HCT116 (cell line): Measurements from ENCODE around the gene ATXN1. TPM values are rescaled to one million over a fixed set of nuclear protein-coding genes. Genes with fewer than 3 reads are reported as not detected.

Experiments used
- ATAC-seq: fragments of 200-7000 bp; cut with Tn5 transposase; 2 replicates; pipeline ENCODE4 v1.9.1; 2020; ENCODE audit warnings: mild to moderate bottlenecking, moderate library complexity
- BruUV-seq: library from RNA; stranded (reverse); fragments of 400-500 nt; replicated peaks from 2 replicates; lab custom pipeline; 2021; lab: Mats Ljungman, UMichigan
- CTCF ChIA-PET: fragments of 300-600 bp; sonication (Branson Sonifier 250); formaldehyde crosslinking; loops from one replicate; lab custom pipeline; 2021; ENCODE audit warnings: antibody characterized with exemption; lab: Charles Lee
- POLR2A ChIA-PET: fragments of 300-600, 350-600 bp; sonication (Branson Sonifier 250); formaldehyde crosslinking; loops from one replicate; lab custom pipeline; 2021; ENCODE audit warnings: antibody characterized with exemption; lab: Charles Lee
- RAD21 ChIA-PET, 2 experiments: fragments of 300-600 bp; sonication (Branson Sonifier 250); formaldehyde crosslinking; loops; one replicate each; lab custom pipeline; 2023; ENCODE audit warnings: low total read pairs in 2 of 2; ENCODE audit not compliant: uncharacterized antibody in 2 of 2, unreplicated experiment in 2 of 2, low non-redundant PET in 1 of 2; lab: Charles Lee
- DNase-seq: peaks from one replicate; pipeline ENCODE4 v3.0.0-alpha.2; 2010; ENCODE audit warnings: low read depth, low spot score
- H2AFZ ChIP-seq: fragments of 200-600 bp; shearing (Covaris generic), sonication (generic); 2 replicates; pipeline ENCODE4 v1.6.1; 2017; ENCODE audit warnings: low read depth, mixed run types, mixed read lengths, antibody characterized with exemption, low read length; ENCODE audit not compliant: poor library complexity, severe bottlenecking
- H3K27ac ChIP-seq: 2 replicates; pipeline ENCODE4 v1.5.1; 2012; ENCODE audit warnings: low read depth, low read length
- H3K27me3 ChIP-seq: fragments of 200-600 bp; sonication (generic); 2 replicates; pipeline ENCODE4 v1.6.1; 2016; ENCODE audit warnings: mixed run types, low read length, mixed read lengths; ENCODE audit not compliant: insufficient read depth
- H3K36me3 ChIP-seq, 2 experiments: fragments of 200-500 bp in 1 of 2; fragments of 200-600 bp in 1 of 2; sonication (Bioruptor generic) in 1 of 2; sonication (generic) in 1 of 2; 2 replicates each; pipeline versions ENCODE4 v1.5.1 to v1.6.1; 2014 to 2016; ENCODE audit warnings: low read length in 2 of 2, inconsistent platforms in 1 of 2, mixed read lengths in 1 of 2, mixed run types in 1 of 2; ENCODE audit not compliant: insufficient read depth in 2 of 2, control insufficient read depth in 1 of 2
- H3K4me1 ChIP-seq, 2 experiments: fragments of 200-600 bp in 1 of 2; sonication (generic) in 1 of 2; 2 replicates each; pipeline versions ENCODE4 v1.5.1 to v1.6.1; 2012 to 2017; ENCODE audit warnings: low read length in 2 of 2, inconsistent platforms in 1 of 2, mild to moderate bottlenecking in 1 of 2, mixed read lengths in 1 of 2, mixed run types in 1 of 2, moderate library complexity in 1 of 2; ENCODE audit not compliant: insufficient read depth in 2 of 2, control insufficient read depth in 1 of 2
- H3K4me2 ChIP-seq: fragments of 200-600 bp; sonication (generic); 2 replicates; pipeline ENCODE4 v1.6.1; 2017; ENCODE audit warnings: mixed run types, low read length, mixed read lengths
- H3K4me3 ChIP-seq, 2 experiments: fragments of 200-600 bp in 1 of 2; sonication (generic) in 1 of 2; replicated peaks in 1 of 2; 2 replicates each; pipeline ENCODE4 v1.5.1; 2011 to 2016; ENCODE audit warnings: low read length in 2 of 2, control low read depth in 1 of 2, low read depth in 1 of 2, mild to moderate bottlenecking in 1 of 2, mixed read lengths in 1 of 2, mixed run types in 1 of 2
- H3K79me2 ChIP-seq: fragments of 200-600 bp; sonication (generic); 2 replicates; pipeline ENCODE4 v1.6.1; 2017; ENCODE audit warnings: mild to moderate bottlenecking, mixed run types, low read length, moderate library complexity, mixed read lengths; ENCODE audit not compliant: insufficient read depth
- H3K9ac ChIP-seq: fragments of 200-600 bp; sonication (generic); 2 replicates; pipeline ENCODE4 v1.6.1; 2016; ENCODE audit warnings: low read length, mixed read lengths
- H3K9me2 ChIP-seq: fragments of 200-600 bp; sonication (generic), shearing (Covaris generic); 2 replicates; pipeline ENCODE4 v1.6.1; 2017; ENCODE audit warnings: mixed run types, mild to moderate bottlenecking, moderate library complexity; ENCODE audit not compliant: insufficient read depth
- H3K9me3 ChIP-seq, 2 experiments: fragments of 200-500 bp in 1 of 2; fragments of 200-600 bp in 1 of 2; sonication (Bioruptor generic) in 1 of 2; sonication (generic) in 1 of 2; 2 replicates each; pipeline ENCODE4 v1.6.1; 2014 to 2017; ENCODE audit warnings: low read length in 2 of 2, mixed read lengths in 2 of 2, inconsistent platforms in 1 of 2, low read depth in 1 of 2, mild to moderate bottlenecking in 1 of 2, mixed run types in 1 of 2, moderate library complexity in 1 of 2; ENCODE audit not compliant: control insufficient read depth in 1 of 2, insufficient read depth in 1 of 2
- H4K20me1 ChIP-seq: fragments of 200-600 bp; sonication (generic), shearing (Covaris generic); 2 replicates; pipeline ENCODE4 v1.6.1; 2017; ENCODE audit warnings: mixed run types, mild to moderate bottlenecking, moderate library complexity; ENCODE audit not compliant: insufficient read depth
- EGR1 ChIP-seq: IDR thresholded peaks from 2 replicates; pipeline ENCODE4 v1.6.1; 2012; ENCODE audit warnings: low read depth
- EZH2 ChIP-seq: fragments of 200-600 bp; sonication (generic); IDR thresholded peaks from 2 replicates; pipeline ENCODE4 v1.6.1; 2017; ENCODE audit warnings: antibody characterized with exemption, mixed run types
- FOSL1 ChIP-seq: IDR thresholded peaks from 2 replicates; pipeline ENCODE4 v1.6.1; 2012; ENCODE audit warnings: low read depth
- JUND ChIP-seq: IDR thresholded peaks from 2 replicates; pipeline ENCODE4 v1.6.1; 2012
- POLR2A ChIP-seq: IDR thresholded peaks from 2 replicates; pipeline ENCODE4 v1.7.0; 2011; ENCODE audit warnings: borderline replicate concordance; ENCODE audit not compliant: insufficient read depth, insufficient read length; ENCODE audit errors: extremely low read depth
- POLR2AphosphoS5 ChIP-seq: IDR thresholded peaks from 2 replicates; pipeline ENCODE4 v1.6.1; 2011; ENCODE audit warnings: mild to moderate bottlenecking, low read depth, low read length, moderate library complexity
- SRF ChIP-seq: IDR thresholded peaks from 2 replicates; pipeline ENCODE4 v1.6.1; 2012; ENCODE audit warnings: low read depth
- TCF7L2 ChIP-seq: IDR thresholded peaks from 2 replicates; pipeline ENCODE4 v1.7.0; 2011; ENCODE audit warnings: borderline replicate concordance, inconsistent platforms; ENCODE audit not compliant: insufficient read depth, insufficient read length; ENCODE audit errors: extremely low read depth
- YY1 ChIP-seq: IDR thresholded peaks from 2 replicates; pipeline ENCODE4 v1.6.1; 2011; ENCODE audit warnings: low read length, low read depth, moderate library complexity, mild to moderate bottlenecking; ENCODE audit not compliant: insufficient replicate concordance; ENCODE audit errors: extremely low read depth
- ZFX ChIP-seq: fragments of 450-650 bp; IDR thresholded peaks from 2 replicates; pipeline ENCODE4 v1.6.1; 2017
- ZNF274 ChIP-seq: fragments of 200-500 bp; sonication (Bioruptor generic); IDR thresholded peaks from 2 replicates; pipeline ENCODE4 v1.6.1; 2014; ENCODE audit warnings: mild to moderate bottlenecking, low read depth, low read length, inconsistent platforms
- intact Hi-C: fragments of 100-400 bp; cut with micrococcal nuclease; formaldehyde crosslinking; loops from 2 replicates; pipeline ENCODE4 v1.10.0; 2022
- total RNA-seq: library from RNA; stranded (reverse); gene quantifications from one replicate; pipeline ENCODE4 v1.2.1, GENCODE V29; 2021; ENCODE audit not compliant: unreplicated experiment
- TF ChIP-seq, protein P1 (sequence below): IDR thresholded peaks from 2 replicates; pipeline ENCODE4 v1.6.1; 2011; ENCODE audit warnings: mild to moderate bottlenecking, low read length, moderate library complexity; ENCODE audit not compliant: insufficient replicate concordance; ENCODE audit errors: extremely low read depth
- TF ChIP-seq, protein P2 (sequence below): IDR thresholded peaks from 2 replicates; pipeline ENCODE4 v1.6.1; 2012
- TF ChIP-seq, protein P3 (sequence below): IDR thresholded peaks from 2 replicates; pipeline ENCODE4 v1.6.1; 2012
- TF ChIP-seq, protein P4 (sequence below), 3 experiments: fragments of 200-600 bp in 1 of 3; sonication (generic) in 1 of 3; IDR thresholded peaks in 2 of 3; conservative IDR thresholded peaks in 1 of 3; 2 replicates each; pipeline ENCODE4 v1.5.1; 2012 to 2017; ENCODE audit warnings: low read depth in 2 of 3, low read length in 2 of 3, antibody characterized with exemption in 1 of 3, borderline replicate concordance in 1 of 3, control low read depth in 1 of 3, mild to moderate bottlenecking in 1 of 3, mixed read lengths in 1 of 3, mixed run types in 1 of 3, moderate library complexity in 1 of 3; ENCODE audit not compliant: insufficient read depth in 1 of 3

The ATXN1 gene
- total RNA-seq, 1 experiment from 2014 or later = 21.0 TPM

DNA sequence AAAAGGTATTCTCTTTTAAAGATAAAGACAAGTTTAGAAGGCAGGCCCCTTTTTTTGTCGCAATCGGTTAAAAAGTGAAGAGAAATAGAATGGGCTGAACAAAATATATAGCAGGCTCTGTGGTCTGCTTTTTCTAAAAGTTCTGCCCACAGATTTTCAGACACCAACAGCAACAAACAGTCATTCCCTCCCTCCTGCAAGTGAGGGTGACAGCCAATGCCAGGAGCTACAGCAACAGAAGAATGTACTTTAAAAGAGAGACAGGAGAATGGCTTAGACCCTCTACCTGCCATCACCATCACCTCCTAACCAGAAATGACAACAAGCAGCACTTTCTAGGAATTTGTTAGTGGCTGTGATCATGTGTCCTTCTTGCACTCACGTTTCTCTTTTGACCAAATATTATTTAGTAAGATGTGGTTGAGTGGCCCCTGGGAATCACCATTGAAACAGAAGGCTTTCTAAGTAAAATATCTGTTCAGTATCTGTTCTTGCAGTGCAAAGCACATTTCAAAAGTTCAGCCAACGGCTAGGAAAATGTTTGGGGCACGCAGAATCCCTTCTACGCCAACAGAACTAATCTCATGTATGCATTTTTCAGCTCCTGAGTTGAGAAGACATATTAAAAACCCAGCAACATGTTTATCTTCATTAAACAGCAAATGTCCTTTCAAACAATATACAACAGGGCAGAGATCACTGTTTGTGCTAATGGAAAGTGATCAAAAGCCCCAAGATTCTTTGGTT is 248.5 kb downstream of the ATXN1 start:
- intact Hi-C loops = loop anchor here (5.0 kb wide), 1 partner anchor 455 kb away; no protein-coding TSS in a partner anchor
- peak overlapping the region; percentile 53 for H3K4me2 ChIP-seq
- no peaks in the 10 kb centered on the region for H3K27me3 ChIP-seq
- no peaks in the 10 kb centered on the region for H3K36me3 ChIP-seq
- no peaks in the 10 kb centered on the region for H3K9me2 ChIP-seq
- no peak overlapping the region for H3K9ac ChIP-seq
- ChIA-PET POLR2A (interaction anchor here (2.1 kb wide), 1 partner anchor 213 kb away, joined by 5 read pairs; no protein-coding TSS in a partner anchor), CTCF (interaction anchor here (0.9 to 2.4 kb wide), 14 partner anchors 11 to 574 kb away, joined by 3 to 25 read pairs (median 4); partner anchors contain the start of gene ATXN1), RAD21 (interaction anchor here (0.8 to 1.9 kb wide), 3 partner anchors 169 to 216 kb away, joined by 3 to 6 read pairs (median 3); no protein-coding TSS in a partner anchor)
- no peaks in the 10 kb centered on the region for H3K79me2 ChIP-seq
- ATAC-seq (no peak), DNase-seq (no peak)
- TF ChIP-seq TCF7L2 (no peak), POLR2AphosphoS5 (no peak), ZNF274 (no peak), YY1 (no peak), POLR2A (no peak), FOSL1 (no peak), SRF (no peak), EZH2 (no peak), EGR1 (no peak), JUND (no peak), ZFX (no peak)
- TF ChIP-seq, protein P1, sequence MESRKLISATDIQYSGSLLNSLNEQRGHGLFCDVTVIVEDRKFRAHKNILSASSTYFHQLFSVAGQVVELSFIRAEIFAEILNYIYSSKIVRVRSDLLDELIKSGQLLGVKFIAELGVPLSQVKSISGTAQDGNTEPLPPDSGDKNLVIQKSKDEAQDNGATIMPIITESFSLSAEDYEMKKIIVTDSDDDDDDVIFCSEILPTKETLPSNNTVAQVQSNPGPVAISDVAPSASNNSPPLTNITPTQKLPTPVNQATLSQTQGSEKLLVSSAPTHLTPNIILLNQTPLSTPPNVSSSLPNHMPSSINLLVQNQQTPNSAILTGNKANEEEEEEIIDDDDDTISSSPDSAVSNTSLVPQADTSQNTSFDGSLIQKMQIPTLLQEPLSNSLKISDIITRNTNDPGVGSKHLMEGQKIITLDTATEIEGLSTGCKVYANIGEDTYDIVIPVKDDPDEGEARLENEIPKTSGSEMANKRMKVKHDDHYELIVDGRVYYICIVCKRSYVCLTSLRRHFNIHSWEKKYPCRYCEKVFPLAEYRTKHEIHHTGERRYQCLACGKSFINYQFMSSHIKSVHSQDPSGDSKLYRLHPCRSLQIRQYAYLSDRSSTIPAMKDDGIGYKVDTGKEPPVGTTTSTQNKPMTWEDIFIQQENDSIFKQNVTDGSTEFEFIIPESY = no peak
- TF ChIP-seq, protein P2, sequence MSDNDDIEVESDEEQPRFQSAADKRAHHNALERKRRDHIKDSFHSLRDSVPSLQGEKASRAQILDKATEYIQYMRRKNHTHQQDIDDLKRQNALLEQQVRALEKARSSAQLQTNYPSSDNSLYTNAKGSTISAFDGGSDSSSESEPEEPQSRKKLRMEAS = no peak
- TF ChIP-seq, protein P3, sequence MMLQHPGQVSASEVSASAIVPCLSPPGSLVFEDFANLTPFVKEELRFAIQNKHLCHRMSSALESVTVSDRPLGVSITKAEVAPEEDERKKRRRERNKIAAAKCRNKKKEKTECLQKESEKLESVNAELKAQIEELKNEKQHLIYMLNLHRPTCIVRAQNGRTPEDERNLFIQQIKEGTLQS = no peak
- TF ChIP-seq, protein P4, sequence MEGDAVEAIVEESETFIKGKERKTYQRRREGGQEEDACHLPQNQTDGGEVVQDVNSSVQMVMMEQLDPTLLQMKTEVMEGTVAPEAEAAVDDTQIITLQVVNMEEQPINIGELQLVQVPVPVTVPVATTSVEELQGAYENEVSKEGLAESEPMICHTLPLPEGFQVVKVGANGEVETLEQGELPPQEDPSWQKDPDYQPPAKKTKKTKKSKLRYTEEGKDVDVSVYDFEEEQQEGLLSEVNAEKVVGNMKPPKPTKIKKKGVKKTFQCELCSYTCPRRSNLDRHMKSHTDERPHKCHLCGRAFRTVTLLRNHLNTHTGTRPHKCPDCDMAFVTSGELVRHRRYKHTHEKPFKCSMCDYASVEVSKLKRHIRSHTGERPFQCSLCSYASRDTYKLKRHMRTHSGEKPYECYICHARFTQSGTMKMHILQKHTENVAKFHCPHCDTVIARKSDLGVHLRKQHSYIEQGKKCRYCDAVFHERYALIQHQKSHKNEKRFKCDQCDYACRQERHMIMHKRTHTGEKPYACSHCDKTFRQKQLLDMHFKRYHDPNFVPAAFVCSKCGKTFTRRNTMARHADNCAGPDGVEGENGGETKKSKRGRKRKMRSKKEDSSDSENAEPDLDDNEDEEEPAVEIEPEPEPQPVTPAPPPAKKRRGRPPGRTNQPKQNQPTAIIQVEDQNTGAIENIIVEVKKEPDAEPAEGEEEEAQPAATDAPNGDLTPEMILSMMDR (IDR thresholded peaks at IDR 0.05 in 2 of 3, conservative IDR thresholded peaks at IDR 0.05 in 1 of 3; ENCODE audit: borderline replicate concordance in 1 of 3, insufficient read depth in 1 of 3, low read depth in 2 of 3, low read length in 2 of 3) = no peak
- H3K27ac ChIP-seq = peak overlapping the region; percentile 44; the same call in 1 of the 2 replicates
- H3K4me3 ChIP-seq = peak overlapping the region in 1 of 2 experiments; percentile 18; a peak in 1 of 4 replicates
- no TSS peak for BruUV-seq
- no peaks in the 10 kb centered on the region for H3K9me3 ChIP-seq
- peaks cover 30 to 40% of the 10 kb centered on the region in 2 experiments for H3K4me1 ChIP-seq
- no peak overlapping the region for H2AFZ ChIP-seq
- no peaks in the 10 kb centered on the region for H4K20me1 ChIP-seq
